Measurements from ENCODE around the gene NUDT22. TPM values are rescaled to one million over a fixed set of nuclear protein-coding genes. Genes with fewer than 3 reads are reported as not detected.

Gene NUDT22
- total RNA-seq, 2 donors from 2014 or later = 73.3 to 95.6 TPM

DNA sequence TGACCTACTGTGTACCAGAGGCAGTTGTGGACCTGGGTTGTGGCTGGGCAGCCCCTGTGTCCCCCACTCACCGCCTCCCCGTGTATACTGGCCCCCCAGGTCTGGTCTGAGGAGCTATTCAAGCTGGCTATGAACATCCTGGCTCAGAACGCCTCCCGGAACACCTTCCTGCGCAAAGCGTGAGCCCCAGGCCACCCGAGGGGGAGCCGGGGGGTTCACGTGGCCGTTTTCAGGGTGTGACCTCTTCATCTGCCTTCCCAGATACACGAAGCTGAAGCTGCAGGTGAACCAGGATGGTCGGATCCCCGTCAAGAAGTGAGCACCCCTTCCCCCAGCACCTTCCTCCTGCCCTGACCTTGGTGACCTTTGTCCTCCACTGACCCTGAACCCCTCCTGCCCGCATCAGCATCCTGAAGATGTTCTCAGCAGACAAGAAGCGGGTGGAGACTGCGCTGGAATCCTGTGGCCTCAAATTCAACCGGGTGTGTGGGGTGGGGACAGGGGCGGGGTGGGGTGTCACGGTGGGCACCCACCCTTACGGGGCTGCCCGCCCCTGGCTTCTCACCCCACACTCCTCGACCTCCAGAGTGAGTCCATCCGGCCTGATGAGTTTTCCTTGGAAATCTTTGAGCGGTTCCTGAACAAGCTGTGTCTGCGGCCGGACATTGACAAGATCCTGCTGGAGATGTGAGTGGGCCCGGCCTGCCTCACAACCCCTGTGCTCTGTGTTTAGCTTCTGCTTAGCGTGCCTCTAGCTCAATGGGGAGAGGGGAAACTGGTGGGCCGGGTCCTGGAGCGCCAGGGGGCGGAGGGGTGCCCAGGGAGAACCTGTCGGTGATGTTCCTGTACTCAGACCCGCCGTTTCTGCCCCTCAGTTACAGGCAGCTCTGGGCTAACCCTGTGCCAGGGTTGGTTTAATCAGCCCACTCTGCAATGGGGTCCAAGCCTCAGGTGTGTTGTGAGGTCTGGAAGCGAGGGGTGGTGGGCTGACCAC lies 29.4 kb downstream of the NUDT22 start:
- TF ChIP-seq, protein P1, sequence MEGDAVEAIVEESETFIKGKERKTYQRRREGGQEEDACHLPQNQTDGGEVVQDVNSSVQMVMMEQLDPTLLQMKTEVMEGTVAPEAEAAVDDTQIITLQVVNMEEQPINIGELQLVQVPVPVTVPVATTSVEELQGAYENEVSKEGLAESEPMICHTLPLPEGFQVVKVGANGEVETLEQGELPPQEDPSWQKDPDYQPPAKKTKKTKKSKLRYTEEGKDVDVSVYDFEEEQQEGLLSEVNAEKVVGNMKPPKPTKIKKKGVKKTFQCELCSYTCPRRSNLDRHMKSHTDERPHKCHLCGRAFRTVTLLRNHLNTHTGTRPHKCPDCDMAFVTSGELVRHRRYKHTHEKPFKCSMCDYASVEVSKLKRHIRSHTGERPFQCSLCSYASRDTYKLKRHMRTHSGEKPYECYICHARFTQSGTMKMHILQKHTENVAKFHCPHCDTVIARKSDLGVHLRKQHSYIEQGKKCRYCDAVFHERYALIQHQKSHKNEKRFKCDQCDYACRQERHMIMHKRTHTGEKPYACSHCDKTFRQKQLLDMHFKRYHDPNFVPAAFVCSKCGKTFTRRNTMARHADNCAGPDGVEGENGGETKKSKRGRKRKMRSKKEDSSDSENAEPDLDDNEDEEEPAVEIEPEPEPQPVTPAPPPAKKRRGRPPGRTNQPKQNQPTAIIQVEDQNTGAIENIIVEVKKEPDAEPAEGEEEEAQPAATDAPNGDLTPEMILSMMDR (IDR thresholded peaks at IDR 0.05) = no peak
- Histone ChIP-seq H3K27ac (no peak overlapping the region), H3K9me3 (no peaks in the 10 kb centered on the region), H3K36me3 (peaks cover 39% of the 10 kb centered on the region), H3K27me3 (no peaks in the 10 kb centered on the region), H3K4me1 (peaks cover 0 to 31% of the 10 kb centered on the region in 2 donors), H3K4me3 (no peak overlapping the region)
- no peak for DNase-seq (ENCODE audit: low spot score)

DNA sequence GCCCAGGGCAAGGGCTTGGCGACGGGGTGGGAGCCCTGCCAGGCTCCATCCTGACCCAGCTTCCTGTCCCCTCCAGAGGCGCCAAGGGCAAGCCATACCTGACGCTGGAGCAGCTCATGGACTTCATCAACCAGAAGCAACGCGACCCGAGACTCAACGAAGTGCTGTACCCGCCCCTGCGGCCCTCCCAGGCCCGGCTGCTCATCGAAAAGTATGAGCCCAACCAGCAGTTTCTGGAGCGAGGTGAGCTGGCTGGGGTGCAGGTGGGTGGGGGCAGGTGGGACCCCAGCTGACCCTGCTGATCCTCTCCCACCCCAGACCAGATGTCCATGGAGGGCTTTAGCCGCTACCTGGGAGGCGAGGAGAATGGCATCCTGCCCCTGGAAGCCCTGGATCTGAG lies 30.2 kb downstream of the NUDT22 start:
- no peak for DNase-seq (ENCODE audit: low spot score)
- Histone ChIP-seq H3K27me3 (no peaks in the 10 kb centered on the region), H3K36me3 (peaks cover 43% of the 10 kb centered on the region), H3K4me1 (peaks cover 0 to 23% of the 10 kb centered on the region in 2 donors), H3K9me3 (no peaks in the 10 kb centered on the region), H3K27ac (no peak overlapping the region), H3K4me3 (no peak overlapping the region)
- TF ChIP-seq, protein P1 (IDR thresholded peaks at IDR 0.05) = no peak

DNA sequence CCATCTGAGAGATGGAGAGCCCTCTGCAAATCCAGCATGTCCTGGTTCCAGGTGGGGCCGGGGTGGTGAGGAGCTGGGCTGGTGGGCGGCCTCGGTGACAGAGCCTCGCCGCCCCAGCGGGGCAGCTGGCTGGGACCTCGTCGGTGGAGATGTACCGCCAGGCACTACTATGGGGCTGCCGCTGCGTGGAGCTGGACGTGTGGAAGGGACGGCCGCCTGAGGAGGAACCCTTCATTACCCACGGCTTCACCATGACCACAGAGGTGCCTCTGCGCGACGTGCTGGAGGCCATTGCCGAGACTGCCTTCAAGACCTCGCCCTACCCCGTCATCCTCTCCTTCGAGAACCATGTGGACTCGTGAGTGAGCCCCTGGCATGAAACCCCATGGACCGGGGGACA lies 32.3 kb downstream of the NUDT22 start:
- no peak overlapping the region for H3K27ac ChIP-seq
- DNase-seq (ENCODE audit: low spot score) = no peak
- peaks cover 0 to 5% of the 10 kb centered on the region in 2 donors for H3K4me1 ChIP-seq
- no peak overlapping the region for H3K4me3 ChIP-seq
- peaks cover 56% of the 10 kb centered on the region for H3K36me3 ChIP-seq
- no peaks in the 10 kb centered on the region for H3K9me3 ChIP-seq
- TF ChIP-seq, protein P1 (IDR thresholded peaks at IDR 0.05) = no peak
- H3K27me3 ChIP-seq = no peaks in the 10 kb centered on the region

DNA sequence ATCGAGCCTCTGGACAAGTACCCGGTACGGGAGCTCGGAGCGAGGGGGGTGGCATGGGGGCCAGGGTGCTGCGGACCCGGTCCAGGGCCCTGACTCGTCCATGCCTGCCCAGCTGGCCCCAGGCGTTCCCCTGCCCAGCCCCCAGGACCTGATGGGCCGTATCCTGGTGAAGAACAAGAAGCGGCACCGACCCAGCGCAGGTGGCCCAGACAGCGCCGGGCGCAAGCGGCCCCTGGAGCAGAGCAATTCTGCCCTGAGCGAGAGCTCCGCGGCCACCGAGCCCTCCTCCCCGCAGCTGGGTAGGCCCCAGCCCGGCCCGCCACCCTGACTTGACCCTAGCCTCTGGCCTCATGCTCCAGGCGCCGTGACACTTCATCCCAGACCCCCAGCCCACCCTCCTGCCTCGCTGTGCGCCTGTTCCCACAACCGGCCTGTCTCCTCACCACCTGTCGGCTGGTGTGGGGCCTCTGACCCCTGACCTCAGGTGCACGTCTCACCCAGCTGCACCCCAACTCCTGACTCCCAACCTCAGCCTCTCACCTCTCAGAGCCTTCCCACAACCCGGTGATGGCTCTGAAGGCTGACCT lies 33.0 kb downstream of the NUDT22 start:
- Histone ChIP-seq H3K4me1 (no peaks in the 10 kb centered on the region), H3K27ac (no peak overlapping the region), H3K36me3 (peaks cover 63% of the 10 kb centered on the region), H3K9me3 (no peaks in the 10 kb centered on the region), H3K27me3 (no peaks in the 10 kb centered on the region), H3K4me3 (no peak overlapping the region)
- TF ChIP-seq, protein P1 (IDR thresholded peaks at IDR 0.05) = no peak
- DNase-seq (ENCODE audit: low spot score) = no peak

DNA sequence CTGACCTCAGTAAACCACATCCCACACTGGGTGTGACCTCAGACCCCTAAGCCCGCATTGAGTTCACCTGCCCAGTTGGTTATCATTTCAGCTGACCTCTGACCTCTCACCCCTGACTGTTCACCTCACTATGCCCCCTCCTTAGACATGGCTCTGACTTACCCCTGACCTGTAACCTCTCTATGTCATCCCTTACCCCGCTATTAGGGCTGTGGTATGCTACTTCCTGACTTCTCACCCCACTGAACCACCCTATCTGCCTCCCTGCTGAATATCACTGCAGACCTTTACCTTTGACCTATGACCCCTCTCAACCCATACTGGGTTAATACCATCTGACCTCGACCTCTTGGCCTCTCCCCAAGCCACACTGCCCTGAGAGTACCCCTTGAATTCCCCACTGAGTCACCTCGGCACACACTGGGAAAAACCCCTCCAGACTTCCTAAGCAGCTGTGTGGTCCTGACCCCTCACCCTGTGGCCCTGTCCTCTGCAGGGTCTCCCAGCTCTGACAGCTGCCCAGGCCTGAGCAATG lies 33.5 kb downstream of the NUDT22 start:
- no peaks in the 10 kb centered on the region for H3K27me3 ChIP-seq
- TF ChIP-seq, protein P1 (IDR thresholded peaks at IDR 0.05) = no peak
- no peak for DNase-seq (ENCODE audit: low spot score)
- no peaks in the 10 kb centered on the region for H3K4me1 ChIP-seq
- H3K36me3 ChIP-seq = peaks cover 61% of the 10 kb centered on the region
- H3K27ac ChIP-seq = no peak overlapping the region
- no peaks in the 10 kb centered on the region for H3K9me3 ChIP-seq
- no peak overlapping the region for H3K4me3 ChIP-seq

All from right atrium auricular region (tissue), 2 donors.